K562 (cell line): ENCODE results near the gene CCDC137. TPM values are rescaled to one million over a fixed set of nuclear protein-coding genes. Genes with fewer than 3 reads are reported as not detected.
A peak's percentile ranks its signal among the peaks of the same experiment; 100 is the strongest.

ENCODE experiments used
- ARID1B ChIP-seq: fragments of 450-650 bp; IDR thresholded peaks from 2 replicates; pipeline ENCODE4 v1.6.1; 2016; ENCODE audit warnings: antibody characterized with exemption, mild to moderate bottlenecking, inconsistent platforms
- GATAD2B ChIP-seq: fragments of 450-650 bp; IDR thresholded peaks from 2 replicates; pipeline ENCODE4 v1.6.1; 2017; ENCODE audit warnings: mild to moderate bottlenecking, borderline replicate concordance
- HDAC1 ChIP-seq, 2 experiments: fragments of 450-650 bp; IDR thresholded peaks; 2 replicates each; pipeline ENCODE4 v1.6.1; 2016 to 2017; ENCODE audit warnings: inconsistent platforms in 1 of 2, mild to moderate bottlenecking in 1 of 2, moderate library complexity in 1 of 2
- HEY1 ChIP-seq: fragments of 250-450 bp; sonication (Bioruptor Pico); IDR thresholded peaks from 2 replicates; pipeline ENCODE4 v1.5.0; 2020; ENCODE audit warnings: mild to moderate bottlenecking, moderate library complexity, borderline replicate concordance
- PTTG1 ChIP-seq: fragments of 450-650 bp; IDR thresholded peaks from 2 replicates; pipeline ENCODE4 v1.6.1; 2016; ENCODE audit warnings: low read depth, mild to moderate bottlenecking, missing genetic modification characterization, missing compliant biosample characterization
- ZBTB17 ChIP-seq: fragments of 450-650 bp; formaldehyde crosslinking; IDR thresholded peaks from 2 replicates; pipeline ENCODE4 v1.4.0; 2020; ENCODE audit warnings: mild to moderate bottlenecking
- ZNF24 ChIP-seq: fragments of 450-650 bp; IDR thresholded peaks from 2 replicates; pipeline ENCODE4 v1.6.1; 2016
- ZNF589 ChIP-seq: fragments of 200-800 bp; sonication (Bioruptor generic); IDR thresholded peaks from 2 replicates; pipeline ENCODE4 v1.6.1; 2016; ENCODE audit warnings: low read depth, missing genetic modification characterization, missing compliant biosample characterization
- polyA plus RNA-seq, 8 experiments: library from polyadenylated mRNA; depleted of rRNA in 4 of 8; stranded (reverse) in 5 of 8; unstranded in 3 of 8; fragments of >200 nt; fragmentation: Nextera tagmentation in 2 of 8; fragmentation: Illumina TruSeq in 1 of 8; extraction: Ambion mirVana in 2 of 8; extraction: Trizol in 1 of 8; gene quantifications; 2 replicates each; pipeline versions ENCODE4 v1.2.1 to v1.2.3, GENCODE V29; 2011 to 2014; ENCODE audit warnings: inconsistent platforms in 1 of 8, missing spikeins in 1 of 8
- total RNA-seq, 7 experiments: library from RNA; depleted of rRNA in 6 of 7; stranded (reverse); fragments of >200 nt in 6 of 7; fragmentation: Illumina TruSeq in 2 of 7; extraction: Trizol in 2 of 7; gene quantifications; 2 replicates each; pipeline versions ENCODE4 v1.2.1 to v1.2.3, GENCODE V29; 2011 to 2021; ENCODE audit warnings: low replicate concordance in 1 of 7
- TF ChIP-seq, protein P1 (sequence below): sonication (generic); formaldehyde crosslinking; IDR thresholded peaks from 2 replicates; pipeline ENCODE4 v1.8.0; 2022; ENCODE audit warnings: missing genetic modification reagents, mild to moderate bottlenecking, borderline replicate concordance
- TF ChIP-seq, protein P2 (sequence below): fragments of 250-450 bp; sonication (Bioruptor Pico); IDR thresholded peaks from 2 replicates; pipeline ENCODE4 v1.4.0; 2020; ENCODE audit warnings: mild to moderate bottlenecking, moderate library complexity, borderline replicate concordance
- TF ChIP-seq, protein P3 (sequence below): sonication (generic); formaldehyde crosslinking; IDR thresholded peaks from 2 replicates; pipeline ENCODE4 v1.8.0; 2022; ENCODE audit warnings: mild to moderate bottlenecking, missing genetic modification reagents, borderline replicate concordance
- TF ChIP-seq, protein P4 (sequence below): fragments of 250-450 bp; sonication (Bioruptor Pico); IDR thresholded peaks from 2 replicates; pipeline ENCODE4 v1.8.0; 2022; ENCODE audit warnings: inconsistent platforms

CCDC137 gene
- total and polyA plus RNA-seq, 9 of the 15 experiments (the other 6 are each of a cell fraction or from before 2014, with no cell fraction given): 2.3 to 68.1 (median 38.3) TPM

DNA sequence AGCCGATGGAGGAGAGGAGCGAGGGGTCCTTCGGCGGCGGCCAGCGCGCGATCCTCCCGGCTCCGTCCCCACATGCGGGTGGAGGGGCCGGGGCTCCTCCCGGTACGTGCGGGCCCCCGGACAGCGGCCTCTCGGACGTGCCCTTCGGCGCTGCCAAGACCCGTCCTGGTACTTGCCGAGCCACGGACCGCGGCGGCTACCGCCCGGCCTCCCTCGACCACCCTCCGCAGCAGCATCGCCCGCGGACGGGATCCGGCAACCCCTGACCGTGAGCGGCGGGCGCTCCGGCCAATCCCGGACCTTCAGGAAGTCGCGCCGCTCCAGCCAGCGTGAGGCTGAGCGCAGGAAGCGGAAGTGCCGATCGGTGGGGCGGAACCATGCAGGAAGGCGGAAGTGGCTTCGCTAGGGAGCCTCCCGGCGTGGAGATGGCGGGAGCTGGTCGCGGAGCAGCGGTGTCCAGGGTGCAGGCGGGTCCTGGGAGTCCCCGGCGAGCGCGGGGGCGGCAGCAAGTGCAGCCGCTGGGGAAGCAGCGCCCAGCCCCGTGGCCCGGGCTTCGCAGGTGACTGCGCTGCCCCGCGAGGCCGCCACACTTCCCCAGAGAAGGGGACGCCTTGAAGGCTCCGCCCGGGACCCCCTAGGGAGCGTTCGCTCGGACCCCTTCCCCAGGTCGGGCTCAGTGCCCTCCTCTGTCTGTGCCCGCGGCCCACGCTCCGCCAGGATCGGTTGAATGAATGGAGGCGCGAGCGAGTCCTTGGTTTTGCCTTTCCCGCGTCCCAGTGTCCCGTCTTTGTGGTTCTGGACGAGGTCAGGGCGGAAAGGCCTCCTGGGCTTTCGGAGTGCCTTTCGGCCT is at the start of gene CCDC137, which contains the start of gene OXLD1 (continued):
- TF ChIP-seq, protein P1, sequence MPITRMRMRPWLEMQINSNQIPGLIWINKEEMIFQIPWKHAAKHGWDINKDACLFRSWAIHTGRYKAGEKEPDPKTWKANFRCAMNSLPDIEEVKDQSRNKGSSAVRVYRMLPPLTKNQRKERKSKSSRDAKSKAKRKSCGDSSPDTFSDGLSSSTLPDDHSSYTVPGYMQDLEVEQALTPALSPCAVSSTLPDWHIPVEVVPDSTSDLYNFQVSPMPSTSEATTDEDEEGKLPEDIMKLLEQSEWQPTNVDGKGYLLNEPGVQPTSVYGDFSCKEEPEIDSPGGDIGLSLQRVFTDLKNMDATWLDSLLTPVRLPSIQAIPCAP: no peak
- TF ChIP-seq, protein P2, sequence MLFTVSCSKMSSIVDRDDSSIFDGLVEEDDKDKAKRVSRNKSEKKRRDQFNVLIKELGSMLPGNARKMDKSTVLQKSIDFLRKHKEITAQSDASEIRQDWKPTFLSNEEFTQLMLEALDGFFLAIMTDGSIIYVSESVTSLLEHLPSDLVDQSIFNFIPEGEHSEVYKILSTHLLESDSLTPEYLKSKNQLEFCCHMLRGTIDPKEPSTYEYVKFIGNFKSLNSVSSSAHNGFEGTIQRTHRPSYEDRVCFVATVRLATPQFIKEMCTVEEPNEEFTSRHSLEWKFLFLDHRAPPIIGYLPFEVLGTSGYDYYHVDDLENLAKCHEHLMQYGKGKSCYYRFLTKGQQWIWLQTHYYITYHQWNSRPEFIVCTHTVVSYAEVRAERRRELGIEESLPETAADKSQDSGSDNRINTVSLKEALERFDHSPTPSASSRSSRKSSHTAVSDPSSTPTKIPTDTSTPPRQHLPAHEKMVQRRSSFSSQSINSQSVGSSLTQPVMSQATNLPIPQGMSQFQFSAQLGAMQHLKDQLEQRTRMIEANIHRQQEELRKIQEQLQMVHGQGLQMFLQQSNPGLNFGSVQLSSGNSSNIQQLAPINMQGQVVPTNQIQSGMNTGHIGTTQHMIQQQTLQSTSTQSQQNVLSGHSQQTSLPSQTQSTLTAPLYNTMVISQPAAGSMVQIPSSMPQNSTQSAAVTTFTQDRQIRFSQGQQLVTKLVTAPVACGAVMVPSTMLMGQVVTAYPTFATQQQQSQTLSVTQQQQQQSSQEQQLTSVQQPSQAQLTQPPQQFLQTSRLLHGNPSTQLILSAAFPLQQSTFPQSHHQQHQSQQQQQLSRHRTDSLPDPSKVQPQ (CRISPR knock-in tag): no peak
- TF ChIP-seq, protein P3, sequence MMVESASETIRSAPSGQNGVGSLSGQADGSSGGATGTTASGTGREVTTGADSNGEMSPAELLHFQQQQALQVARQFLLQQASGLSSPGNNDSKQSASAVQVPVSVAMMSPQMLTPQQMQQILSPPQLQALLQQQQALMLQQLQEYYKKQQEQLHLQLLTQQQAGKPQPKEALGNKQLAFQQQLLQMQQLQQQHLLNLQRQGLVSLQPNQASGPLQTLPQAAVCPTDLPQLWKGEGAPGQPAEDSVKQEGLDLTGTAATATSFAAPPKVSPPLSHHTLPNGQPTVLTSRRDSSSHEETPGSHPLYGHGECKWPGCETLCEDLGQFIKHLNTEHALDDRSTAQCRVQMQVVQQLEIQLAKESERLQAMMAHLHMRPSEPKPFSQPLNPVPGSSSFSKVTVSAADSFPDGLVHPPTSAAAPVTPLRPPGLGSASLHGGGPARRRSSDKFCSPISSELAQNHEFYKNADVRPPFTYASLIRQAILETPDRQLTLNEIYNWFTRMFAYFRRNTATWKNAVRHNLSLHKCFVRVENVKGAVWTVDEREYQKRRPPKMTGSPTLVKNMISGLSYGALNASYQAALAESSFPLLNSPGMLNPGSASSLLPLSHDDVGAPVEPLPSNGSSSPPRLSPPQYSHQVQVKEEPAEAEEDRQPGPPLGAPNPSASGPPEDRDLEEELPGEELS (CRISPR knock-in tag): no peak; the same call in 1 of the 2 replicates
- no peak for TF ChIP-seq PTTG1 (tag)
- peak in 1 of 2 experiments; percentile 97; a peak in 2 of 4 replicates for TF ChIP-seq HDAC1 (IDR thresholded peaks at IDR 0.05)
- TF ChIP-seq ZBTB17: no peak
- no peak for TF ChIP-seq HEY1 (CRISPR knock-in tag)
- TF ChIP-seq, protein P4, sequence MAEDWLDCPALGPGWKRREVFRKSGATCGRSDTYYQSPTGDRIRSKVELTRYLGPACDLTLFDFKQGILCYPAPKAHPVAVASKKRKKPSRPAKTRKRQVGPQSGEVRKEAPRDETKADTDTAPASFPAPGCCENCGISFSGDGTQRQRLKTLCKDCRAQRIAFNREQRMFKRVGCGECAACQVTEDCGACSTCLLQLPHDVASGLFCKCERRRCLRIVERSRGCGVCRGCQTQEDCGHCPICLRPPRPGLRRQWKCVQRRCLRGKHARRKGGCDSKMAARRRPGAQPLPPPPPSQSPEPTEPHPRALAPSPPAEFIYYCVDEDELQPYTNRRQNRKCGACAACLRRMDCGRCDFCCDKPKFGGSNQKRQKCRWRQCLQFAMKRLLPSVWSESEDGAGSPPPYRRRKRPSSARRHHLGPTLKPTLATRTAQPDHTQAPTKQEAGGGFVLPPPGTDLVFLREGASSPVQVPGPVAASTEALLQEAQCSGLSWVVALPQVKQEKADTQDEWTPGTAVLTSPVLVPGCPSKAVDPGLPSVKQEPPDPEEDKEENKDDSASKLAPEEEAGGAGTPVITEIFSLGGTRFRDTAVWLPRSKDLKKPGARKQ (CRISPR knock-in tag): no peak
- TF ChIP-seq ZNF589: no peak
- TF ChIP-seq GATAD2B: peak; percentile 97
- TF ChIP-seq ARID1B: no peak
- TF ChIP-seq ZNF24: no peak
